ENCODE results near the gene PTRH2.
"Not testable (repeated sequence)": the region's sequence is repeated elsewhere in the genome, so short reads cannot be mapped to it uniquely, and the experiment has no call there.

PTRH2 gene
- 4.7 to 6.4 reads per million in 2 donors for total RNA-seq

DNA sequence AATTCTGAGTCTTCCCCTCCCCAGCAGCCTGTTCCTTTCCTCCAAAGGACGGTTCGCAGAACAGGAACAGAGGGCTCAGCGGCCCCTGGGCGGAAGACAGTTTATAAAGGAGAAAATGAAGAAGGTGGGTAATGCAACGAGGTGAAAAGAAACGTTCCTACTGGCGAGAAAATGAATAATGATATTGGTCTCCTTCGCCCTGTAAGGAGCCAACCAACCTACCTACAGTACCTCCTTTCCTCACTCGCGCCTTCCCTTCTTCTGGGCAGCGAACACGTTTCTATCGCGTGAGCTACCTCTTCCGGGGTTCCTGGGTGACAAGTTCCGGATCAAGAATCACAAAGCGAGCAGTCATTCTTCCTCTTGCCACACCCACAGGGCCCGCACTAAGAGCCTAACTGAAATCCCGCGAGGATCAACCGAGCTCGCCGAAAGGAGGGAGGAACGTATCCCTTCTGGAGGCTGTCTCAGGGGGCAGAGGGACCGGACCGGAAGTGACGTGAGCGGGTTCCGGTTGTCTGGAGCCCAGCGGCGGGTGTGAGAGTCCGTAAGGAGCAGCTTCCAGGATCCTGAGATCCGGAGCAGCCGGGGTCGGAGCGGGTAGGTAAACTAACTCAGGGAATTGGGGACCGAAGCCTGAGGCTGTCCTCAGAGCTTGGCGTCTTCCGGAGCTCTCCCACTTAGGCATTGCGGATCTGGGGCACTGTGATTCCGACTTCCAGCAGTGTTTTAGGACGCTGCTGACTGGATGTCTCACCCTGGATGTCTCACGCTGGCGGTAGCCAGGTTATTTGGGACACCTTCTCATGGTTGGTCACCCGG, at the start of gene PTRH2, which contains the start of gene VMP1:
Gene PTRH2, minus strand, starts transcription at position 282 of the 822 bp plus-strand sequence. CDS start 9,452 bp downstream, outside the sequence.
Gene VMP1, plus strand, starts transcription at position 506 of the 822 bp plus-strand sequence. CDS start 23,793 bp downstream, outside the sequence.
- DNase-seq = peak; percentile 71 to 99 (median 88)

DNA sequence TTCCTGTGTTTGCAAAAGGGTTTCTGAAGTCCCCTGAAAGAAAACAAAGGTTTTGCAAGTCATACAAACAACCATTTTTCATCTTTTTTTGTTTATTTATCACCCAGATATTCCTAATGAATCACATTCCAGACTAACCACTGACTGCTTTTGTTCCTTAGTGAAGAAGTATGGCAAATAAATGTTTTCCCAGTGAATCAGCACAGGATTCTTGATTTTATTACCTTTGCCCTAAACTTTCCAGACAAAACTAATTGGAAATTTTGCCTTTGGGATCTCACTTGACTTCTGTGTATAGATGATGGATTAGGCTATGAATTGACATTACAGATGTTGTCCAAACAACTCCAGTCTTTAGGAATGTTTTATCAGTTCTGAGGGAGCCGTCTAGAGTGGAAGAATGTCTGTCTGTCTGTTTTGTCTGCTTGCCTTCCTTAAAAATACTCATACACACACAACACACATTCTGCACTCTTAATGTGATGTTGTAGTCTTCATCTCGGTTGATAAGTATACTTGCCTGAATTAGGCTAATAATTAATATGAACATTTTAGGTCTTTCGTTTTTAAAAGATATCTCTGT, 49.1 kb upstream of the PTRH2 start:
- DNase-seq = no peak

DNA sequence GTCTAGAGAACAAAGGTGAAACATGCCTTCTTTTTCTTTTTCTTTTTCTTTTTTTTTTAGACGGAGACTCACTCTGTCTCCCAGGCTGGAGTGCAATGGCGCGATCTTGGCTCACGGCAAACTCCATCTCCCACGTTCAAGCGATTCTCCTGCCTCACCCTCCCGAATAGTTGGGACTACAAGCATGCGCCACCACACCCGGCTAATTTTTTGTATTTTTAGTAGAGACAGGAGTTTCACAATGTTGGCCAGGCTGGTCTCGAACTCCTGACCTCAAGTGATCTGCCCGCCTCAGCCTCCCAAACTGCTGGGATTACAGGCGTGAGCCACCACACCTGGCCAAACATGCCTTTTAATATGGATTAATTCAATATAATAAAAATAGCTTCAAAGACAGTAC, 47.8 kb upstream of the PTRH2 start:
- not testable (repeated sequence) for DNase-seq

DNA sequence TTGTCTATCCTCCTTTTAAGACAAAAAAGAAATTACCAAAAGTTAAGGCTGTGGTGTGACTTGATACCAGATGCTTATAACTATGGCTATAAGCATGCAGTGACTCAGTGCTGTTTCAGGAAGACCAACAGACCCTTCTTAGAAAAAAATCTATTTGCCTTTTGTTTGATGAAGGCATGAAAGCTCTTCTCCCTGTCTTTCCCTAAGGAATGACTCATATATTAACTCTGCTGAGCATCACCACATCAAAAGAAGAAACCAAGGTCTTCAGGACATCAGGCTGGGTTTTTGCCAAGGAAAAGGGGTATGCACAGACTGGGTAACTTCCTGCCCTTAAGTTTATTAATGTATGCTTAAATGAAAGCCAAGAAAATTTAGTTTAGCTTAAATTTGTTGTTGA, 47.3 kb upstream of the PTRH2 start:
- DNase-seq = peak in 1 of 5 experiments; percentile 51

DNA sequence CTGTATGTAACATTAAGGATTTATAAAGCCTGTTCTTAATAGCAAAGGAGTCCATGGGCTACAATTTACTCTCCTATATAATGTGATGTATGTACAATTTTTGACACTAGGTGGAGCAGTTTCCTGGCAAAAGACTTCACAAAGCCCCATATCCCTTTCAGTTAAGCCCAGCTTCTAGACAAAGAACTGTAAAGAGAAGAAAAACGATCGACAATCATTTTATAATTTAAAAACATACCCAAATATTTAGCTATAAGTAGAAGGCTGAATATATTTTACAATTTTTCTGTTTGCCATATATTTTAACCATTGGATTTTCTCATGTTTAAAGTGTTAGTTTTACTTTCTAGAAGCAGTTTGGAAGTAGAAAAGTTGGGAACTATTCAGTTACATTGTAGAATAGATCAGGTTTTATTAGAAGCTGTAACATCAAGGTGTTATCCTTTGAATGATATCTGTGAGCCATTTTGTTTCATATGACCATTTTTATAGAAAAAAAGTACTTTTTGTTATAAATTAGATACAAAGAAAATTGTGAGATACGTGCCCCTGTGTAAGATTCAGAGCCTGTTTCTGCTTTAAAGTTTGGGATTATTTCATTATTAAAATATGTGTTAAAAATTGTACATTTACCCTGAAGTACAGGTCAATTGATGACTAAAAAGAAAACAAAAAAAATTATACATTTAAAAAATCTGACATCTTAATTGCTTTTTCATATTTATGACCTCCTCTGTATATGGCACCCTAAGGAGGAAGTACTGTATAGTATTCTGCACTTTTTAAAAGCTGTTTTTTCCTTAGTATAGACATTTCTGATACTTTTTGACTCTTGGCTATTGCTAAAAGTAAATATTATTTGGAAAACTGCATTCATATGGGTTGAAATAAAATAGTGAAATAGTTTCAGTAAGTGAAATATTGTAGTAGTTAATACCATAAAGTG, 46.6 kb upstream of the PTRH2 start:
- DNase-seq = peak in 2 of 5 experiments; percentile 40 to 87

DNA sequence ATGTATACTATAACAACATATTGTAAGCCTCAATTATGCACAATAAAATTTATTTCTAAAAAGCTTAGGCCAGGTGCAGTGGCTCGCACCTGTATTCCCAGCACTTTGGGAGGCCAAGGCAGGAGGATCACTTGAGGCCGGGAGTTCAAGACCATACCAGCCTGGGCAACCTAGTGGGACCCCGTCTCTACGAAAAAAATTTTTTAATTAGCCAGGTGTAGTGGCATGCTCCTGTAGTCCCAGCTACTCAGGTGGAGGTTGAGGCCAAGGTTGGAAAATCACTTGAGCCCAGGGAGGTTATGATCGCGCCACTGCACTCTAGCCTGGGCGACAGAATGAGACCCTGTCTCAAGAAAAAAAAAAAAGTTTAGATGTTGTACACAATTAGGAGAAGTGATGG, 45.7 kb upstream of the PTRH2 start:
- no peak for DNase-seq

DNA sequence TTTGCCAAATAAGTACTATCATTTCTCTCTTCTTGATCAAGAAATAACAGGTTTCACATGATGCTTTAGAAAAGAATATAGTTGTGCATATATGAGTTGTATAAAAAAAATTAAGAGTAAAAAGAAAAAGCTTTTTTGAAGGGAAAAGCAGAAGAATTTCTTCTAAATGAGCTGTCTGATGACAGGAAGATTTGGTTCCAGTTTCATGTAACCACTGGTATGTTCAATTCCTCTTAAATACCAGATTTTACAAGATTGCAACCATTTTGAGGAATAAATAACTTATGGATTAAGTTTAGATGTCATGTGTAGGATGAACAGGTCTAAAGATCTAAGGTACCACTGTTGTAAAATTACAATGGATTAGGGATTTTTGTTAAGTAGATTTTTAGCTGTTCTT, 45.2 kb upstream of the PTRH2 start:
- no peak for DNase-seq

DNA sequence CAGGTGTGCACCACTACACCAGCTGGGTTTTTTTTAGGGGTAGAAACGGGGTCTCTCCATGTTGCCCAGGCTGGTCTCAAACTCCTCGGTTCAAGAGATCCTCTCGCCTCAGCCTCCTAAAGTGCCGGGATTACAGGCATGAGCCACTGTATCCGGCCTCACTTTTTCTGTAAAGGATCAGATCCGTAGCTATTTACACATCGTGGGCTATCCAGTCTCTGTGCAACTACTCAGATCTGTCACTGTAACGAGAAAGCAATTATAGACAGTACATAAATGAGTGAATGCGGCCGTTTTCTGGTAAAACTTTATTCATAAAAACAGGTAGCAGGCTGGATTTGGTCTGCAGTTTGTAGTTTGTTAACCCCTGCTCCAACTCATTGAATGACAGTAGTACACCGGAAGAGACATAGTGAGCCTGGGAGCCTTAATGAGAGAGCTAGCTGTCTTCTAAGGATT, 44.8 kb upstream of the PTRH2 start:
- peak in 1 of 5 experiments; percentile 91 for DNase-seq

DNA sequence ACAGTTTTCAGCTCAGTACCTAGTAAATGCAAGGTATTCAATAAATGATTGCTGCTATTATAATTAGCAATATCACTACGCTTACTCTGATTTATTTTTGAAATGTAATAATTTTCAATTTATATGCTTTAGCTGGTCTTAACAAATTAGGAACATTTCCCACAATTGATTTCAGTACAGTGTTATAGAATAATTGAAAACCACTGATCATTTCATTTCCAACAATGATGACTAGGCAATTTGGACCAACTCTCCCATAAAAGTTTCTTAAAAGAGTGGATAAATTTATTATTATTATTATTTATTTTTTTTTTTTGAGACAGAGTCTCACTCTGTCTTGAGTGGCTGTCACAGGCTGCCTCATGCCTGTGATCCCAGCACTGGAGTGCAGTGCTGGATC, 41.4 kb upstream of the PTRH2 start:
- no peak for DNase-seq

DNA sequence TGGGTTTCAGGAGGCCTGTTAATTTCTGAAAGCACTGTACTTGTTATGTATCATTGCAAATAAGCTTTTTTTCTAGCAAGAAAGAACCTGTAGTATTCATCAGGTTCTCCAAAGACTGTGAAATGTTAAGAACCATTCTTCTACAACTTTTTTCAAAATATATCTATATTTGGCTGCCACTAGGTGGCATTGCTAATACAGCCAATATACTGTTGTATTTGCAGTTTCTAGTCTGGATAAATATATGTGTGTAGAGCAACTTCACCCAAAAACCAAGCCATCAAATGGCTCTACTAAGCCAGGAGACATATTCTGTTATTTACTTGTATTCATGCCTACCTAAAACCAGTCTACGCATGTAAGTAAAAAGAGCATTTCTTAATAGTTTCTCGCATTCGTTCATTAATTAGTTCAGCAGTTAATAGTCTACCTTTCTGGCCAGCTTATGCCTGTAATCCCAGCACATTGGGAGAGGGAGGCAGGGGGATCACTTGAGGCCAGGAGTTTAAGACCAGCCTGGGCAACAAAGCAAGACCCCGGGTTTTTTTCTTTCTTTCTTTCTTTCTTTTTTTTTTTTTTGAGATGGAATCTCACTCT, 39.7 kb upstream of the PTRH2 start:
- DNase-seq = peak in 1 of 5 experiments; percentile 73

DNA sequence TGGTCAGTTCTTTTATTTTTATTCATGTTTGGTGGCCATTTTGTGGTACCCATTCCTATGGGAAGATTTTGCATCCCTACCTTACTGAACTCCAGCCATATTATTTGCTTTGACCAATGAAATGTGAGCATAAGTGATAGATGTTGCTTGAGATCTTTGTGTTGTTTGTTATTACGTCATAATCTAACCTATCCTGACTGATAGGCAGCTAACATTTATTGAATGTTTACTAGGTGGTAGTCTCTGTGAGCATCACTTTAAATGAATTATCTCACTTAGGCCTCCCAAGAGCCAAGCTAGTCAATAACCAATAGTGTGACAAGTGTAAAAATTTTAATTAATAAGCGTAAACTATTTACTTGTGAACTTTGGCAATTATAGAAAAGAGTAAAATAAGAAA, 37.8 kb upstream of the PTRH2 start:
- DNase-seq = no peak

DNA sequence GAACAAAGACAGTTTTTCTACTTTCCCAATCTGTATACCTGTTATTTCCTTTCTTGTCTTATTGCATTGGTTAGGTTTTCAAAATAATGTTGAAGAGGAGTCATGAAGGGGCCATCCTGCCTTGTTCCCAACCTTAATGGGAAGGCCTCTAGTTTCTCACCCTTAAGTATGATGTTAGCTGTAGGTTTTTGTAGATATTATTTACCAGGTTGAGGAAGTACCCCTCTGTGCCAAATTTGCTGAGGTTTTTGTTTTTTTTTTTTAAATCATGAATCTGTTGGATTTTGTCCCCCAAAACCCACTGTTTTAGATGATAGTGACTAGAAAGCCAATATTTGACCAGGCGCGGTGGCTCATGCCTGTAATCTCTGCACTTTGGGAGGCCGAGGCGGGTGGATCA, 36.6 kb upstream of the PTRH2 start:
- no peak for DNase-seq

DNA sequence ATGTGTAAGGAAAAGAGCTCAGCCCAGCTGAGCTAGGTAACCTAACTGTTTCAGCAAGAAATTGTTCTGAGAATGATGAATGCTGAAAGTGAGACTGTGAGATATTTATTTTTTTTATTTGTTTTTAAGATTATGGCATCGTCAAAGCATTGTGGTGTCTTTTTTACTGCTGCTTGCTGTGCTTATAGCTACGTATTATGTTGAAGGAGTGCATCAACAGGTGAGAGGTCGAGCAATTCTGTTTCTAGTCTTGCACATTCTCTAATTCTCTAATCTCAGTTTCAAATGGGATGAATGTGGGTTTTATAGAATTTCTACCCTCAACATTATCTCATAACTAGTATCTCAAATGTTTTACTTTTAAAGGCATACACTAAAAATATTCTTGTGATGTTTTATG, 30.1 kb upstream of the PTRH2 start:
- DNase-seq = no peak

DNA sequence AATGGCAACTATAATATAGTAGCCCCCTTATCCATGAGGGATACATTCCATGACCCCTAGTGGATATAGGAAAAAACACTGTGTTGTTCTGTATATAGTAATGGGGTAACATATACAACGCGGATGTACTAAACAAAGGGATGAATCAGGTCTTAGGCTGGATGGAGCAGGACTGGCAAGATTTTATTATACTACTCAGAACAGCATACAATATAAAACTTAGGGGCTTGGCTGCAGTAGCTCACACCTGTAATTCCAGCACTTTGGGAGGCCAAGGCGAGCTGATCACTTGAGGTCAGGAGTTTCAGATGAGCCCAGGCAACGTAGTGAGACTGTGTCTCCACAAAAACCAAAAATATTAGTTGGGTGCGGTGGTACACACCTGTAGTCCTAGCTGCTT, 27.0 kb upstream of the PTRH2 start:
- no peak for DNase-seq

DNA sequence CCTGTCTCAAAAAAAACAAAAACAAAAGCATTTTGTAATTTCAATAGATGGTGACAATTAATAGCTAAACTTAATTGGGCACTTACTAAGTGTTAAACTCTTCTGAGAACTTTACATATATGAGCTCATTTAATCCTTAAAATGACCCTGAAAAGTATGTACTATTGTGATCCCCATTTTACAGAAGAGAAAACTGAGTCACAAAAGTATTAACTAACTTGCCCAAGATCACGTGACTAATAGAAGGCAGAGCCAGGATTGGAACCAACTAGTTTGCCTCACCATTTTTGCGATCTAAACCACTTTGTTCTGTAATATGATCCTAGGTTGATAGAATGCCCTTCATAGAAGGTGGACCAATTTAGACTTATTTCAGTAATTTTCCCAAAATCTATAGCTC, 26.5 kb upstream of the PTRH2 start:
- DNase-seq = no peak

DNA sequence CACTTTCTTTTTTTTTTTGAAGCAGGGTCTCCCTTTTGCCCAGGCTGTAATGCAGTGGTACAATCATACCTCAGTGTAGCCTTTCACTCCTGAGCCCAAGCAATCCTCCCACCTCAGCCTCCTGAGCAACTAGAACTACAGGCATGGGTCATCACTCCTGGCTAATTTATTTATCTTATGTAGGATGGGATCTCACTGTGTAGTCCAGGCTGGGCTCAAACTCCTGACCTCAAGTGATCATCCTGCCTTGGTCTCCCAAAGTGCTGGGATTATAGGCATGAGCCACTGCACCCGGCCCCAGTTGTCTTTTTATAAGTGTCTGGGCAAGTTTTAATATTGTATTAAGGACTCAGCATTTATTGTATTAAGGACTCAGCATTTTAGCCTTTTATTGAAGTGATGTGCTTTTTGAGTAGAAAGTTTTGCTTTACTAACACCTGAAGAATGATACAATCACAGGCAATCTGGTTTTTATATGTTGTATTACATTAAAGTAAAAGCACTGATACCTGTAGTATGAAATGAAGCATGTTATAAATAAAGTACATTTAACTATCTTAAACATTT, 23.1 kb upstream of the PTRH2 start:
- no peak for DNase-seq

DNA sequence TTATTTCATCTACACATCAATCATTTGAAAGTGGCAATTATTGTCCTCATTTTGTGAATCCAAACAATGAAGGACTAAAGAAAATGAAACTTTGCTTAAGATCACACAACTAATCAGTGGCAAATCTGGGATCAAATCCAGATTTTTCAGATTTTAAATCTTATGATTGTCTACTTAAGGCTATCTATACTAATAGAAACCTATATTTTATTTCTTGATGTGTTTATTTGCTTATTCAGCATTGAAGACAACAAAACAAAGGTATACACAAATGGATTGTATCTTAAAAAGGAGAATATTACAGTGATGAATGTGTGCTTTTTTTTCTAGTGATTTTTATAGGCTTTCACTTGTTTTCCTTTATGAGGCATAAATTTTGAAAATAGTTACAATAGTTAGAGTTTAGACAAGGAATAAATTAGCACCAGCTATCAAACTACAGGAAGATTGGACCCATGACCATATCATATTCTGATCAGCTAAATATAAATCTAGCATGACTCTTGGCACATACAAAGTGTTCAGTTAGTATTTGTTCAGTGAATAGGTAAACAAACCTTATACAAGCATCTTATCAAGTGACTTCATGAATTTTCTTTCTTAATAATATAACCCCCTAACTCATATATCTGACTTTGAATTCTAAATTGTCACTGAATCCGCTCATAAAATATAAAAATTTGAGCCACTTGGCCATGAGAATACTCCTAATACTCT, 20.7 kb upstream of the PTRH2 start:
- DNase-seq = no peak

DNA sequence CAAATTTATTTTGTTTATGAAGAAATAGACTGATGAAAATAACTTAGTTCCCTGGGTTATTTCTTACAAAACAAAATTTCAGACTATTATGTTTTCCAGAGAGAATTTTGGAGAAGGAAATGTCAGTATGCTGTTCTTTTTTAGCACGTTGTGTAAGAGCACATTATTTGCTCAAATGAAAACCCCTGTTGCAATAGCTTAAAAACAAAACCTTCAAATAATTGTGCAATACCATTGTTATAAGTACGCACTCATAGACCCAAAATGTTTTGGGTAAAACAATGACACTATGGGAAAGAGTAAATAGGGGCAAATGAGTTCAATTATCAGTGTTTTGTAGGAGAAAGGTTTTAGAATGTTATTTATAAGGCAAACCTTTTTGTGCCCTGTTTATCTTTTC, 18.5 kb upstream of the PTRH2 start:
- DNase-seq = no peak

DNA sequence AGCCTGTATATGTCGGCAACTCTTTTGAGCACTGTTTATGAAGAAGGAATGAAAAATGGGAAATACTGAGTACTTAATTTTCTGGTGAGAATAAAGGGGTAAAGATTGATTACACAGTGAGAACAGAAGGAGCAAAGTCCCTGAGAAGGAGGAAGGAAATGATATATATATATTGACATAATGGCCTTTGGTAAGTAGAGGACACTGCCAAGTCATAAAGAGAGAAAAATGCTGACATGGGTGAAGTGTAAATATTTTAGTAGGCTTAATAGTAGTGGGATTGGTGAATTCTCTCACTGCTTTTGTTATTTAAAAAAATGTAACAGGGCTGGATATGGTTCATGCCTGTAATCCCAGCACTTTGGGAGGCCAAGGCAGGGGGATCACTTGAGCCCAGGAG, 16.4 kb upstream of the PTRH2 start:
- no peak for DNase-seq

DNA sequence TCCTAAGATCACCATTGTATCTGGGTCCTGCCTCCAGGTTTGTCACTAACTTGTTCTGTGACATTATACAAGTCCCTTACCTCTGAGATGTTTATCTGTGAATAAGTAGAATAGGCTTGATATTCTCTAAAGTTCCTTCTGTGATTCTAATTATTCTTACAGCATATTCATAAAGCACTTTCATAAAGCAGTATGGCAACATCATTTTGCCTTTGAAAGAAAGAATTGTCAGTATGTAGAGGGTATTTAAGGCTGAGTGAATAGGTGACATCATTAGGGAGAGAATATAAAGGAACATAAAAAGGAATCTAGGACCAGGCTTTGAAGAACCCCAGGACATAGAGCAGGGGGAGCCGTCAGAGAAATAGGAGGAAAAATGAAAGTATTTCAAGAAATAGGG, 15.8 kb upstream of the PTRH2 start:
- no peak for DNase-seq

DNA sequence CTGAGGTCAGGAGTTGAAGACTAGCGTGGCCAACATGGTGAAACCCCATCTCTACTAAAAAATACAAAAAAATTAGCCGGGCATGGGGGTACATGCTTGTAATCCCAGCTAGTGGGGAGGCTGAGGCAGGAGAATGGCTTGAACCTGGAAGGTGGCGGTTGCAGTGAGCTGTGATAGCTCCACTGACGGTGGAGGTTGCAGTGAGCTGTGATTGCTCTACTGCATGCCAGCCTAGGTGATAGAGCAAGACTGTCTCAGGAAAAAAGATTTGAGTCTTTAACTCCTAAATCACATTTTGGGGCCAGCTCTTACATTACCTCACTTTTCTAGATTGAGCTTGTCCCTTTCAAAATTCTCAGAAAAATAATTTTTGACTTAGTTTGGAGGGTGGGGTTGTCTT, 15.4 kb upstream of the PTRH2 start:
- no peak for DNase-seq

DNA sequence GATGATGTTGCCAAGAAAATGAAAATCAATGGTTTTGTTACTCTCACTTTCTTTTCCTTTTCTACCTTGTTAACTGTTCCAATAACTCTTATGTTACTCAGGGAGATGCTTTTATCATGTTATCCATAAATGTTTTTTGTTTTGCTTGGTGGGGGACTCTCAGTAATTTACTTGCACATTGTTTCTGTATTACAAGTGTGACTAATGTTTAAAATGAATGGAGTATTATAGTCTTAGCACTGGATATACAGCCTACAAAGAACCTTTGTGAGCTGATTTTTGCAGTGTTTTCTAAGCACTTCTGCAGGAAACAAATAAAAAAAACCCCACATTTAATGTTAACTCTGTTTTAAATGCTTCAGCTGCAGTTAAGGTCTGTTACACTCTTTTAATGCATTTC, 12.3 kb upstream of the PTRH2 start:
- DNase-seq = no peak
